Prostate gland (tissue), 2 donors: Measurements from ENCODE around the gene ACAD9. TPM values are rescaled to one million over a fixed set of nuclear protein-coding genes. Genes with fewer than 3 reads are reported as not detected.
"Not testable (repeated sequence)": the region's sequence is repeated elsewhere in the genome, so short reads cannot be mapped to it uniquely, and the experiment has no call there.

Experiments
- DNase-seq: peaks from one replicate; pipeline ENCODE4 v3.0.0-alpha.2; 2019; ENCODE audit warnings: low spot score
- H3K27ac ChIP-seq, 2 donors: fragments of 200-600 bp; sonication (generic); 2 replicates each; pipeline ENCODE4 v1.5.1; 2017 to 2019
- H3K27me3 ChIP-seq: fragments of 200-600 bp; sonication (generic); replicated peaks from 2 replicates; pipeline ENCODE4 v1.5.1; 2019; ENCODE audit not compliant: insufficient read depth
- H3K36me3 ChIP-seq, 2 donors: fragments of 200-600 bp; sonication (generic); 1 replicate in 1 of 2; 2 replicates in 1 of 2; pipeline versions ENCODE4 v1.5.1 to v1.8.1; 2017 to 2019
- H3K4me1 ChIP-seq: fragments of 200-600 bp; sonication (generic); replicated peaks from 2 replicates; pipeline ENCODE4 v1.5.1; 2019
- H3K4me3 ChIP-seq, 2 donors: fragments of 200-600 bp; sonication (generic); 2 replicates each; pipeline ENCODE4 v1.5.1; 2017 to 2019
- H3K9me3 ChIP-seq: fragments of 200-600 bp; sonication (generic); 2 replicates; pipeline ENCODE4 v1.5.1; 2017
- POLR2A ChIP-seq: fragments of 450-650 bp; IDR thresholded peaks from one replicate; pipeline ENCODE4 v1.6.1; 2016; ENCODE audit warnings: antibody characterized with exemption, mild to moderate bottlenecking
- POLR2AphosphoS5 ChIP-seq: sonication (generic); formaldehyde crosslinking; IDR thresholded peaks from one replicate; pipeline ENCODE4 v1.6.1; 2017; ENCODE audit warnings: antibody characterized with exemption
- WGBS: methylation state at CpG from one replicate; pipeline ENCODE4 v1.1.5; 2018; 5-methylcytosine and 5-hydroxymethylcytosine counted together
- intact Hi-C: fragments of 100-400 bp; cut with DNase I; formaldehyde crosslinking; loops from one replicate; pipeline ENCODE4 v1.14.2; 2022
- total RNA-seq, 2 donors: library from RNA; depleted of rRNA; stranded (reverse); fragments of >200 nt; gene quantifications; one replicate each; pipeline ENCODE4 v1.1.0, GENCODE V29; 2016
- TF ChIP-seq, protein P1 (sequence below), 4 experiments: fragments of 200-600 bp in 2 of 4; fragments of 450-650 bp in 2 of 4; sonication (generic) in 2 of 4; IDR thresholded peaks; 1 replicate in 3 of 4; 2 replicates in 1 of 4; pipeline ENCODE4 v1.5.1; 2016 to 2019; ENCODE audit warnings: antibody characterized with exemption in 4 of 4, mild to moderate bottlenecking in 2 of 4, moderate library complexity in 2 of 4

The ACAD9 gene
- total RNA-seq, 2 donors from 2014 or later, result 39.3 to 66.5 TPM

DNA sequence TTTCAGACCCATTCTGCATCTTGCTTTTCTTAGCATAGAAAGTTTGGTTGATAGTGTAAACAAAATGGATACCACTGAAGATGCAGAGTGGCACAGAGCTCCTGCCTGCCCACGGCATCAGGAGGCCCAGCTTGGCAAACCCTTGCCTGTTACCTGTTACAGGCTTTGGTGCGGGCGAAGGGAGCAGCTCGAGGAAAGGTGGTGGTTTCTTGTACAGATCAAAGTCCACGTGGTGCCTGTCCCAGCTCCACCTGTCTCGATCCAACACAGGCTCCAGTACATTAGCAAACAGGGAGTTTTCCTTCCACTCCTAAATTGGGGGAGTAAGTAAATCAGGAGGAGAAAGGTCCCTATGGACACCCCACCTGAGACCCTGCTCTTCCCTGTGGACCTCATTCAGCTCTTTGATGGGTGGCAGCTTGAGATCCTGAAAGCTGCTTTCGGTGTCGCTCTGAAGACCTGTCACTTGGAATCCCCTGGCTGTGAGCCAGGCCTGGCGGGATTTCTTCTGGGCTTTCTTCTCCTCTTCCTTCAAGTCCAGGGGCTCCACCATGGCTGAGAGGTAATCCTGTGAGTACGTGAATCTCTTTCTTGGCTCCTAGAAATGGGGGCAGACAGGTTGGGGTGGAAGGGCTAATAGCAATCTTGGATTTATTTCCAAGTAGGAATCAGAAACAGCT lies 35.7 kb downstream of the ACAD9 start:
- TF ChIP-seq POLR2AphosphoS5, result no peak
- TF ChIP-seq, protein P1, sequence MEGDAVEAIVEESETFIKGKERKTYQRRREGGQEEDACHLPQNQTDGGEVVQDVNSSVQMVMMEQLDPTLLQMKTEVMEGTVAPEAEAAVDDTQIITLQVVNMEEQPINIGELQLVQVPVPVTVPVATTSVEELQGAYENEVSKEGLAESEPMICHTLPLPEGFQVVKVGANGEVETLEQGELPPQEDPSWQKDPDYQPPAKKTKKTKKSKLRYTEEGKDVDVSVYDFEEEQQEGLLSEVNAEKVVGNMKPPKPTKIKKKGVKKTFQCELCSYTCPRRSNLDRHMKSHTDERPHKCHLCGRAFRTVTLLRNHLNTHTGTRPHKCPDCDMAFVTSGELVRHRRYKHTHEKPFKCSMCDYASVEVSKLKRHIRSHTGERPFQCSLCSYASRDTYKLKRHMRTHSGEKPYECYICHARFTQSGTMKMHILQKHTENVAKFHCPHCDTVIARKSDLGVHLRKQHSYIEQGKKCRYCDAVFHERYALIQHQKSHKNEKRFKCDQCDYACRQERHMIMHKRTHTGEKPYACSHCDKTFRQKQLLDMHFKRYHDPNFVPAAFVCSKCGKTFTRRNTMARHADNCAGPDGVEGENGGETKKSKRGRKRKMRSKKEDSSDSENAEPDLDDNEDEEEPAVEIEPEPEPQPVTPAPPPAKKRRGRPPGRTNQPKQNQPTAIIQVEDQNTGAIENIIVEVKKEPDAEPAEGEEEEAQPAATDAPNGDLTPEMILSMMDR (IDR thresholded peaks at IDR 0.05), result no peak
- no peak for TF ChIP-seq POLR2A
- intact Hi-C loops, result no loop called here
- no peak for DNase-seq
- Histone ChIP-seq H3K27ac (no peak overlapping the region), H3K27me3 (no peaks in the 10 kb centered on the region), H3K9me3 (no peaks in the 10 kb centered on the region), H3K4me1 (no peaks in the 10 kb centered on the region), H3K4me3 (no peak overlapping the region), H3K36me3 (peaks cover 0 to 13% of the 10 kb centered on the region in 2 donors)
- 86% methylated on average over 10 of the region's 10 CpGs for WGBS

DNA sequence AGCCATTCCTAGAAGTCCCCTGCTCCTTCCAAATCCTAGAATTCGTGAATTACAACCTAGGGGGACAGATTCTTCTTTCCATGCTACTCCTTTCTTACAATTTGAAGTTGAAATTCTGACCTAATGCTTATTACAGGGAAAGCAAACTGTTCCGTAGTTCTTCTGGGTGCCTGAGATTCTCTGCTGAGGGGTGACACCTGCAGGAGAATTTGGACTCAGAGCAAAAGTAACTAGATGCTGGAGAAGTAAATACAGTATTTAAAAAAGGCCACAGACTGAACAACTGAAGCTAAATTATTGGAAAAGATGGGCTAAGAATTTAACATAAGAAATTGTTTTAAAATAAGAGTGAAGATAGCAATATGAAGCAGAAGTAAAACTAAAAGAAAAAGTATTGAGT lies 37.9 kb downstream of the ACAD9 start:
- Histone ChIP-seq H3K4me3 (no peak overlapping the region), H3K27ac (no peak overlapping the region), H3K27me3 (no peaks in the 10 kb centered on the region), H3K4me1 (no peaks in the 10 kb centered on the region), H3K9me3 (no peaks in the 10 kb centered on the region), H3K36me3 (peaks cover 0 to 8% of the 10 kb centered on the region in 2 donors)
- TF ChIP-seq POLR2A, result no peak
- TF ChIP-seq, protein P1 (IDR thresholded peaks at IDR 0.05), result peak in 1 of 4 experiments; percentile 12
- no peak for DNase-seq
- intact Hi-C loops, result no loop called here
- 47% methylated on average over 2 of the region's 2 CpGs for WGBS

DNA sequence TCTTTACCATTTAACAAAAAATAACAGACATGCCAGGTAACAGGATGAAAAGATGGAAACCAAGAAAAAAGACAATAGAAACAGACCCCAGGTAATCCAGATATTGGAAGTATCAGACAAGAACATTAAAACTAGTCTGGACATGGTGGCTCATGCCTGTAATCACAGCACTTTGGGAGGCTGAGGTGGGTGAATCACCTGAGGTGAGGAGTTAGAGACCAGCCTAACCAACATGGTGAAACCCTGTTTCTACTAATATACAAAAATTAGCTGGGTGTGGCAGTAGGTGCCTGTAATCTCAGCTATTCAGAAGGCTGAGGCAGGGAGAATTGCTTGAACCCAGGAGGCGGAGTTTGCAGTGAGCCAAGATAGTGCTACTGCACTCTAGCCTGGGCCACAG lies 40.6 kb downstream of the ACAD9 start:
- TF ChIP-seq POLR2AphosphoS5 (no peak), POLR2A (no peak)
- TF ChIP-seq, protein P1 (IDR thresholded peaks at IDR 0.05), result no peak
- no peaks in the 10 kb centered on the region for H3K27me3 ChIP-seq
- 100% methylated on average over 1 of the region's 1 CpG for WGBS
- no peaks in the 10 kb centered on the region for H3K36me3 ChIP-seq
- intact Hi-C loops, result no loop called here
- H3K4me1 ChIP-seq, result no peaks in the 10 kb centered on the region
- H3K27ac ChIP-seq, result no peak overlapping the region
- no peaks in the 10 kb centered on the region for H3K9me3 ChIP-seq
- H3K4me3 ChIP-seq, result no peak overlapping the region
- DNase-seq, result no peak

DNA sequence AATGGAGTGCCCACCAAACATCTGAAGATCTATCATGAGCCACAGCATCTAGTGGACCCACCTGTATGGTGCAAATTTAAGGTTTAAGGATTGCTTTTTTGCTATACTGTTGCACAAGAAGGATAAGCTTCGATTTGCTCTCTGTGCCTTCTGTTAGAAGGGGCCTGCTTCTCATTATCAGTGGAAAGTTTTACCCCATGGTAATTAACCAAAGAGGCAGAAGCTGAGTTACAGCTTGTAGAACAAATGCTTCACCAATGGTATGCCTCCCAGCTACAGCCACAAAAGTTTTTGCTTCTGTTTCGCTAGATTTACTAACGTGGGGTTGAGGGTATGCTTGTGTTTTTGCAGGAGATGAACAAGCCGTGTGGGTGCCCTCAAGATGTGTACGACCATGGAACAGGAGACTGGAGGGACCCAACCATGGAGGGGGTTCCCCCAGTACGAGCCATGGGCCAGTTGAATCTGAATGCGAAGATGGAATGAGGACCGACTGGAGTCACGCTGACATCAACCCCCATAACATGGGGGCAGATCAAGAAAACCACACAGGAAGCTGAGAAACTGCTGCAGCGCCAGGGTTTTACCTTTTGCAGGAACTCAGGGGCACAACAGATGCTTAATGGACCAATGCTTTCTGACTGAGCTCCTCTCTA lies 43.5 kb downstream of the ACAD9 start:
- no peaks in the 10 kb centered on the region for H3K27me3 ChIP-seq
- no peaks in the 10 kb centered on the region for H3K9me3 ChIP-seq
- H3K27ac ChIP-seq, result no peak overlapping the region
- H3K4me1 ChIP-seq, result no peaks in the 10 kb centered on the region
- TF ChIP-seq, protein P1 (IDR thresholded peaks at IDR 0.05), result no peak
- TF ChIP-seq POLR2AphosphoS5 (no peak), POLR2A (no peak)
- H3K4me3 ChIP-seq, result no peak overlapping the region
- H3K36me3 ChIP-seq, result no peaks in the 10 kb centered on the region
- intact Hi-C loops, result no loop called here
- 82% methylated on average over 10 of the region's 10 CpGs for WGBS
- DNase-seq, result no peak

DNA sequence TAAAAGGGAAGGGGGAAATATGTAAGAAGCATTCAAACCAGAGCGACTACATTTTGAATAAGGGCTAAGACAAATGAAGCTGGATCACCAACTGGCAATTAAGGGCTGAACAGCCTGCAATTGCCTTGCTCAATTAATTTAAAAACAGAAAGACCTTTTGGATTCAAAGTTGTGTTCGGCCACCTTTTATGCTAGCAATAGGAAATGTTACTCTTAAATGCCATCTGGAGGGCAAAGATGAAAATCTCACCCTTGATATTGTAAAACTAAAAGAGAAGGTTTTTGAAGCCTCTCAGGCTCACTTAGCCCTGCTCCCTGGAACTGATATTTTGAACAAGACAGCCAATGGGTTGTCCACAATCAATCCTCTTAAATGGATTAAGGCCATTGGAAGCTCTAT lies 44.2 kb downstream of the ACAD9 start:
- DNase-seq, result no peak
- intact Hi-C loops, result no loop called here
- TF ChIP-seq POLR2A, result no peak
- TF ChIP-seq POLR2AphosphoS5, result no peak
- TF ChIP-seq, protein P1 (IDR thresholded peaks at IDR 0.05), result no peak
- Histone ChIP-seq H3K27ac (no peak overlapping the region), H3K4me1 (no peaks in the 10 kb centered on the region), H3K27me3 (no peaks in the 10 kb centered on the region), H3K4me3 (no peak overlapping the region), H3K9me3 (no peaks in the 10 kb centered on the region), H3K36me3 (no peaks in the 10 kb centered on the region)
- WGBS, result 80% methylated on average over 2 of the region's 2 CpGs

DNA sequence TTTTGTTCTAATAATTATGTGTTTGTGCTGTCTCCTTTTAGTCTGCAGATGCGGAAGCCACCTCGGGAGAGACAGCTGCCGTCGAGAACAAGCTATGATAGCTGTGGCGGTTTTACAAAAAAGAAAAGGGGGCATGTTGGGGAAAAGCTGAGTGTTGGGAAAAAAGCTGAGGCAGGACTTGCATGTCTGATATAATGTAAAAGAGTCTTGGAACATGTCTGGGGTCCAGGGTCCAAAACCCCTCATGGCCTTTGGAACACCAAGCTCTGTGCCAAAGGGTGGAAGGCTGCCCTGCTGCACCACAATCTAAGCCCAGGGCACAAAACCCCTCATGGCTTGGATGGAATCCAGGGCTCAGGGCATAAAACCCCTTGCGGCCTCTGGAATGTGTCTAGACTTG lies 44.6 kb downstream of the ACAD9 start:
- H3K27me3 ChIP-seq, H3K4me3 ChIP-seq, H3K27ac ChIP-seq, H3K9me3 ChIP-seq, H3K4me1 ChIP-seq, H3K36me3 ChIP-seq, DNase-seq, intact Hi-C loops: not testable (repeated sequence)
- WGBS, result 87% methylated on average over 6 of the region's 6 CpGs
